ENCODE measurements around the gene NRIP1. TPM values are rescaled to one million over a fixed set of nuclear protein-coding genes. Genes with fewer than 3 reads are reported as not detected.

The NRIP1 gene
- total and polyA plus RNA-seq, 2 donors = 22.5 to 46.7 TPM

DNA sequence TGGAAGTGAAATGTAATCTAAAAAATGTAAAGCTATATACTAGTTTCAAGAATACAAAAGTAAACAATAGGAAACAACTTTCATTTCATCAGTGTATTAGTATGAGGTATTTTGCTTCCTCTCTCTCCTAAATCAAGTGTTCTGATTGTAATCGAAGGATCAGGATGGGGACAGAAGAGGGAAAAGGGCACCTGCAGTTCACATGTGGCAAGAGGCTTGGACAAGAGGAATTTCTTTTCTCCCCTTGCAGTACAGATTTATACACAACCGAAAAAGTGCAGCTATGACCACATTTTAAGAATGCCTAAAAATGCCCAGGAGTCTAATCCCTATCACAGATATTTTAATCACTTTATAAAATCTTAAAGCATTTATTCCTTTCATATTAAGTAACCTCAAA, 63.7 kb downstream of the NRIP1 start:
- Histone ChIP-seq H3K9me3 (ENCODE audit: control insufficient read depth in 2 of 2, insufficient read depth in 1 of 2, low read length in 1 of 2) (no peaks in the 10 kb centered on the region), H3K36me3 (ENCODE audit: control insufficient read depth in 2 of 2, insufficient read depth in 2 of 2, low read length in 1 of 2) (peaks cover 0 to under 1% of the 10 kb centered on the region in 2 donors), H3K27ac (ENCODE audit: low read depth in 1 of 2, low read length in 1 of 2) (no peak overlapping the region), H3K27me3 (ENCODE audit: control insufficient read depth in 2 of 2, insufficient read depth in 1 of 2, low read length in 1 of 2) (no peaks in the 10 kb centered on the region), H3K4me1 (ENCODE audit: control insufficient read depth in 2 of 2, insufficient read depth in 2 of 2, low read length in 2 of 2) (peaks cover 4 to 6% of the 10 kb centered on the region in 2 donors), H3K4me3 (ENCODE audit: low read length in 2 of 2) (no peak overlapping the region)
- no peak for DNase-seq (ENCODE audit: low read depth in 6 of 9, low spot score in 9 of 9)
- 82% methylated on average over 2 of the region's 2 CpGs for WGBS

DNA sequence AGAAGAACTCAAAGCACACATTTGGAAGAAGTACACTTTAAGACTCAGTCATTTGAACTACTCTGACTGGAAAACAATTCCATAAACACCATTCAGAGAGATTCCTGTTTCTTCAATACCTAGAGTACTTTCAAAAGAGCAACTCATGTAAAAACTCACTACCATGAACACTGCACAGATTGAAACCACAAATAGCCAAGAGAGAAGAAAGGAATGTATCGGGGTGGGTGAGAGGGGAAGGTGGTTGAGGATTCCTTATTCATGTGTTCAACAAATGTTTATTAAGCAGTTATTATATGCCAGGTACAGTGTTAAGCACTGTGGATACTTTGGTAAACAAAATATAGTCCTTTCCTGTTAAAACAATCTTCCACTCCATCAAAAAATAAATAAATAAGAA, 64.7 kb downstream of the NRIP1 start:
- Histone ChIP-seq H3K4me1 (ENCODE audit: control insufficient read depth in 2 of 2, insufficient read depth in 2 of 2, low read length in 2 of 2) (peaks cover 0 to 2% of the 10 kb centered on the region in 2 donors), H3K27me3 (ENCODE audit: control insufficient read depth in 2 of 2, insufficient read depth in 1 of 2, low read length in 1 of 2) (no peaks in the 10 kb centered on the region), H3K9me3 (ENCODE audit: control insufficient read depth in 2 of 2, insufficient read depth in 1 of 2, low read length in 1 of 2) (no peaks in the 10 kb centered on the region), H3K27ac (ENCODE audit: low read depth in 1 of 2, low read length in 1 of 2) (no peak overlapping the region), H3K36me3 (ENCODE audit: control insufficient read depth in 2 of 2, insufficient read depth in 2 of 2, low read length in 1 of 2) (peaks cover 0 to 6% of the 10 kb centered on the region in 2 donors), H3K4me3 (ENCODE audit: low read length in 2 of 2) (no peak overlapping the region)
- no peak for DNase-seq (ENCODE audit: low read depth in 6 of 9, low spot score in 9 of 9)
- 91% methylated on average over 1 of the region's 1 CpG for WGBS

DNA sequence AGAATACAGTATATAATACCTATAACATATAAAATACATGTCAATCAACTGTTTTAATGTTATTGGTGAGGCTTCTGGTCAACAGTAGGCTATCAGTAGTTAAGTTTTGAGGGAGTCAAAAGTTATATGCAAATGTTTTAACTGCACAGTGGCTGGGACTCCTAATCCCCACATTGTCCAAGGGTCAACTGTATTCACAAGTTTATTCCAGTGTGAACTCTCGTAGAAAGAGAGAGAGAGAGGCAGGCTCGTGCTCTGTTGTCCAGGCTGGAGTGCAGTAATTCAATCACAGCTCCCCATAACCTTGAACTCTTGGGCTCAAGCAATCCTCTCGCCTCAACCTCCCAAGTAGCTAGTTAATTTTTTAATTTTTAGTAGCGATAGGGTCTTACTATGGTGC, 66.0 kb downstream of the NRIP1 start:
- no peak overlapping the region for H3K27ac ChIP-seq (ENCODE audit: low read depth in 1 of 2, low read length in 1 of 2)
- 97% methylated on average over 4 of the region's 4 CpGs for WGBS
- peaks cover 0 to 6% of the 10 kb centered on the region in 2 donors for H3K36me3 ChIP-seq (ENCODE audit: control insufficient read depth in 2 of 2, insufficient read depth in 2 of 2, low read length in 1 of 2)
- no peaks in the 10 kb centered on the region for H3K4me1 ChIP-seq (ENCODE audit: control insufficient read depth in 2 of 2, insufficient read depth in 2 of 2, low read length in 2 of 2)
- no peak overlapping the region for H3K4me3 ChIP-seq (ENCODE audit: low read length in 2 of 2)
- DNase-seq (ENCODE audit: low read depth in 6 of 9, low spot score in 9 of 9) = no peak
- H3K9me3 ChIP-seq (ENCODE audit: control insufficient read depth in 2 of 2, insufficient read depth in 1 of 2, low read length in 1 of 2) = no peaks in the 10 kb centered on the region
- no peaks in the 10 kb centered on the region for H3K27me3 ChIP-seq (ENCODE audit: control insufficient read depth in 2 of 2, insufficient read depth in 1 of 2, low read length in 1 of 2)

DNA sequence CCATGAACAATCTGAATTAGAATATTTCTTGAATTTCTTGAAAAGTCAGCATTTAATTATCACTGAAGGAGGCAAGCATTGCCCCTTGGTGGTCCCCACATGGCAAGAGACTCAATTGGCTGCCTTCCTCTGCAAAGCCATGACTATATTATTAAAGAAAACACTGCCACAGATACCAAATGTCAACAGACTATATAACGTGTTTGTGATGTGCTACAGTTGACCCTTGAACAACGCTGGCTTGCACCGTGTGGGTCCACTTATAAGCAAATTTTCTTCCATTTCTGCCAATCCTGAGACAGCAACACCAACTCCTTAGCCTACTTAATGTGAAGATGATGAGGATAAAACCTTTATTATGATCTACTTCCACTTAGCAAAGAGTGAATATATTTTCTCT, 66.5 kb downstream of the NRIP1 start:
- 96% methylated on average over 3 of the region's 3 CpGs for WGBS
- Histone ChIP-seq H3K4me3 (ENCODE audit: low read length in 2 of 2) (no peak overlapping the region), H3K4me1 (ENCODE audit: control insufficient read depth in 2 of 2, insufficient read depth in 2 of 2, low read length in 2 of 2) (no peaks in the 10 kb centered on the region), H3K9me3 (ENCODE audit: control insufficient read depth in 2 of 2, insufficient read depth in 1 of 2, low read length in 1 of 2) (no peaks in the 10 kb centered on the region), H3K27me3 (ENCODE audit: control insufficient read depth in 2 of 2, insufficient read depth in 1 of 2, low read length in 1 of 2) (no peaks in the 10 kb centered on the region), H3K36me3 (ENCODE audit: control insufficient read depth in 2 of 2, insufficient read depth in 2 of 2, low read length in 1 of 2) (peaks cover 0 to 6% of the 10 kb centered on the region in 2 donors), H3K27ac (ENCODE audit: low read depth in 1 of 2, low read length in 1 of 2) (no peak overlapping the region)
- no peak for DNase-seq (ENCODE audit: low read depth in 6 of 9, low spot score in 9 of 9)

DNA sequence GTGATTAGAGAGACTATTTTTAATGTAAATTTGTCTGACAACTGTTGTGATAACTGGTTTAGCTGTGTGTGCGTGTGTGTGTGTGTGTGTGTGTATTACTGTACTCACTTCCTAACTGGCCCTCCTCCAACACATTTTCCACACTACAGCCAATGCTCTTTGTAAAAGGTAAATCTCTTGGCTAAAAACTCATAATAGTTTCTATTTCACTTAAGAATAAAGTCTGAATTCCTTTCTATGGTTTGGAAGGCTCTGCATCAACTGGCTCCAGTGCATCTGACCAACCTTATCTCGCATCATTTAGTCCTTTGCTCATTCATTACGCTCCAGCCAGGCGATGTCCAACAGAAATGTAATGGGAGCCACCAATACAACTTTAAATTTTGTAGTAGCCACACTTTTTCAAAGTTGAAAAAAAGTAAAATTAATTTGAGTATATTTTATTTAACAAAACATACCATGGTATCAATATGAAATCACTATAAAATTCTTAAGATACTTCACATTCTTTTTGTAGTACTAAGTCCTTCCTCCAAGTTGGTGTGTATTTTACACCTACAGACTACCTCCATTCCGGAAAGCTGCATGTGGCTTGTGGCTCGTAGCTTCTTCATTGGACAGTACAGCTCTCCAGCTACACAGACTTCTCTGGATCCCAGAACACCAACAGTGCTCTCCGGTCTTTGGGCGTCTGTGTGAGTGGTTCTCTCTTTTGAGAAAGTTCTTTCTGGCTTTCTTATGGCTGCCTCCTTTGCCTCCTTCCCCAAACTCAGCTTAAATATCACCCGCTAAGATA, 68.9 kb downstream of the NRIP1 start:
- 96% methylated on average over 9 of the region's 9 CpGs for WGBS
- no peaks in the 10 kb centered on the region for H3K4me1 ChIP-seq (ENCODE audit: control insufficient read depth in 2 of 2, insufficient read depth in 2 of 2, low read length in 2 of 2)
- H3K27me3 ChIP-seq (ENCODE audit: control insufficient read depth in 2 of 2, insufficient read depth in 1 of 2, low read length in 1 of 2) = no peaks in the 10 kb centered on the region
- peaks cover 7 to 8% of the 10 kb centered on the region in 2 donors for H3K36me3 ChIP-seq (ENCODE audit: control insufficient read depth in 2 of 2, insufficient read depth in 2 of 2, low read length in 1 of 2)
- no peak for DNase-seq (ENCODE audit: low read depth in 6 of 9, low spot score in 9 of 9)
- no peaks in the 10 kb centered on the region for H3K9me3 ChIP-seq (ENCODE audit: control insufficient read depth in 2 of 2, insufficient read depth in 1 of 2, low read length in 1 of 2)
- H3K27ac ChIP-seq (ENCODE audit: low read depth in 1 of 2, low read length in 1 of 2) = no peak overlapping the region
- H3K4me3 ChIP-seq (ENCODE audit: low read length in 2 of 2) = no peak overlapping the region

DNA sequence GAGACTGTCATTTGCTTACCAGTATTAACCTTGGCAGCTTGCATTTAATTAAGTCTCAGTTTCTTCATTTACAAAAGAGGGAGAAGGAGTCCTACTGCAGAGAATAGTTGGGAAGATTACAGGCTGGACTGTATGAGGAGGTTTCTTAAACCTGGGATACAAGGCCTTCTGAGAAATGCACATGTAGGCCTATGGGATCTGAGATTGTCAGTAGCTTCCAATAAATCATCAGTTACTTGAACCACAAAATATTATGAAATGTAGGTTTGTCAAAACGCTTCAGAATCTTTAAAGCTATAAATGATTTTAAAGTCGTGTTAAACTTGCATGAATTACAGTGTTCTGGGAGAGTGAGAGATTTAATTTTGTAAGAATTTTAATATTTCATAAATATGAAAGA, 69.6 kb downstream of the NRIP1 start:
- WGBS = 66% methylated on average over 2 of the region's 2 CpGs
- Histone ChIP-seq H3K27me3 (ENCODE audit: control insufficient read depth in 2 of 2, insufficient read depth in 1 of 2, low read length in 1 of 2) (no peaks in the 10 kb centered on the region), H3K9me3 (ENCODE audit: control insufficient read depth in 2 of 2, insufficient read depth in 1 of 2, low read length in 1 of 2) (no peaks in the 10 kb centered on the region), H3K4me1 (ENCODE audit: control insufficient read depth in 2 of 2, insufficient read depth in 2 of 2, low read length in 2 of 2) (no peaks in the 10 kb centered on the region), H3K4me3 (ENCODE audit: low read length in 2 of 2) (no peak overlapping the region), H3K36me3 (ENCODE audit: control insufficient read depth in 2 of 2, insufficient read depth in 2 of 2, low read length in 1 of 2) (peaks cover 13 to 14% of the 10 kb centered on the region in 2 donors), H3K27ac (ENCODE audit: low read depth in 1 of 2, low read length in 1 of 2) (no peak overlapping the region)
- DNase-seq (ENCODE audit: low read depth in 6 of 9, low spot score in 9 of 9) = no peak

DNA sequence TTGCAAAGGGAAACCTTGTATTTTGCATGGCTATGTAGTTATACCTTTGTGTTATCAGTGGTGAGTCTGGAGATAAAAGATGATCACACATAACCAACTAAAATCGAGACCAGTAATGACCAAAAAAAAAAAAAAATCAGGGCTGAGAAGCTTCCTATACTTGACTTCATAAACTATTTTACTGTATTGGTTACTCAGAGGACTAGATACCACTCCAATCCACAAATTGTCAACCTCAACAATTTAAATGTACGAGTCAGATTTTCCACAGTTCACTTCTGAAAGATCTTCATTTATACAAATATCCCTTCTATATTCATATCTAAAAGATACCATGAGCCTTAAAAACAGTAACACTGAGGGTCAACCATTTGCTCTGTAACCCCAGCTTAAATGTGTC, 71.7 kb downstream of the NRIP1 start:
- H3K9me3 ChIP-seq (ENCODE audit: control insufficient read depth in 2 of 2, insufficient read depth in 1 of 2, low read length in 1 of 2) = no peaks in the 10 kb centered on the region
- peaks cover 19 to 21% of the 10 kb centered on the region in 2 donors for H3K36me3 ChIP-seq (ENCODE audit: control insufficient read depth in 2 of 2, insufficient read depth in 2 of 2, low read length in 1 of 2)
- H3K27ac ChIP-seq (ENCODE audit: low read depth in 1 of 2, low read length in 1 of 2) = no peak overlapping the region
- no peak for DNase-seq (ENCODE audit: low read depth in 6 of 9, low spot score in 9 of 9)
- H3K27me3 ChIP-seq (ENCODE audit: control insufficient read depth in 2 of 2, insufficient read depth in 1 of 2, low read length in 1 of 2) = no peaks in the 10 kb centered on the region
- 94% methylated on average over 2 of the region's 2 CpGs for WGBS
- H3K4me1 ChIP-seq (ENCODE audit: control insufficient read depth in 2 of 2, insufficient read depth in 2 of 2, low read length in 2 of 2) = no peaks in the 10 kb centered on the region
- no peak overlapping the region for H3K4me3 ChIP-seq (ENCODE audit: low read length in 2 of 2)

DNA sequence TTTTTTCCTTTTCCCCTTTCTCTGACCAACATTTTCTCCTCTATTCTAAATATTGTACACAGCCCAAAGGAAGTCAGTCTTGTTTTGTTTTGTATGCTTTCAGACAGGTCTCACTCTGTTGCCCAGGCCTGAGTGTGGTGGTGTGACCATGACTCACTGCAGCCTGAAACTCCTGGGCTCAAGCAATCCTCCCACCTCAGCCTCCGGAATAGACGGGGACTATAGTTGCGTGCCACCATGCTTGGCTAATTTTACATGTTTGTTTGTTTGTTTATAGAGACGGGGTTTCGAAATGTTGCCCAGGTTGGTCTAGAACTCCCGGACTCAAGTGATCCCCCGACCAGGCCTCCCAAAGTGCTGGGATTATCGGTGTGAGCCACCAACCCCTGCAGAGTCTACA, 72.8 kb downstream of the NRIP1 start:
- no peaks in the 10 kb centered on the region for H3K27me3 ChIP-seq (ENCODE audit: control insufficient read depth in 2 of 2, insufficient read depth in 1 of 2, low read length in 1 of 2)
- no peak for DNase-seq (ENCODE audit: low read depth in 6 of 9, low spot score in 9 of 9)
- H3K27ac ChIP-seq (ENCODE audit: low read depth in 1 of 2, low read length in 1 of 2) = no peak overlapping the region
- no peaks in the 10 kb centered on the region for H3K4me1 ChIP-seq (ENCODE audit: control insufficient read depth in 2 of 2, insufficient read depth in 2 of 2, low read length in 2 of 2)
- 98% methylated on average over 8 of the region's 8 CpGs for WGBS
- no peaks in the 10 kb centered on the region for H3K9me3 ChIP-seq (ENCODE audit: control insufficient read depth in 2 of 2, insufficient read depth in 1 of 2, low read length in 1 of 2)
- peaks cover 19 to 29% of the 10 kb centered on the region in 2 donors for H3K36me3 ChIP-seq (ENCODE audit: control insufficient read depth in 2 of 2, insufficient read depth in 2 of 2, low read length in 1 of 2)
- no peak overlapping the region for H3K4me3 ChIP-seq (ENCODE audit: low read length in 2 of 2)

DNA sequence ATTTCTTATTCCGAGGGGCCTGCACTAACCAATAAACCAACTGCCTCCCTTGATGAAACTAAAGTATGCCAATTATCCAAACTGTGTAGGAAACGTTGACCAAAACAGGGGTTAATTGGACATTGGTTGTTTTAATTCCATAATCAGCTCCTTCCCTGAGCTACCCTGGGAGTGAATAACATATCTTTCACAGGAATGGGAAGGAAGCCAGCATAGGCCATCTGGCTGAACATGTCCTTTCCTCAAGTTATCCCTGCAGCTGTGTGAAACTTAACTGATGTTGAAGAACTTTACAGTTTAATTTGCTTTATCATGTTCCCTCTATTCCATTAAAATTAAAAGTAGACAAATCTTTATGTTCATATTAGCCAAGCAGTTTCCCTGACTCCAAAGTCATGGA, 75.4 kb downstream of the NRIP1 start:
- no peaks in the 10 kb centered on the region for H3K4me1 ChIP-seq (ENCODE audit: control insufficient read depth in 2 of 2, insufficient read depth in 2 of 2, low read length in 2 of 2)
- 97% methylated on average over 2 of the region's 2 CpGs for WGBS
- no peaks in the 10 kb centered on the region for H3K9me3 ChIP-seq (ENCODE audit: control insufficient read depth in 2 of 2, insufficient read depth in 1 of 2, low read length in 1 of 2)
- H3K27me3 ChIP-seq (ENCODE audit: control insufficient read depth in 2 of 2, insufficient read depth in 1 of 2, low read length in 1 of 2) = no peaks in the 10 kb centered on the region
- no peak overlapping the region for H3K27ac ChIP-seq (ENCODE audit: low read depth in 1 of 2, low read length in 1 of 2)
- no peak for DNase-seq (ENCODE audit: low read depth in 6 of 9, low spot score in 9 of 9)
- no peak overlapping the region for H3K4me3 ChIP-seq (ENCODE audit: low read length in 2 of 2)
- peaks cover 13 to 29% of the 10 kb centered on the region in 2 donors for H3K36me3 ChIP-seq (ENCODE audit: control insufficient read depth in 2 of 2, insufficient read depth in 2 of 2, low read length in 1 of 2)
